HepG2 (cell line): Measurements from ENCODE around the gene CNDP1. TPM values are rescaled to one million over a fixed set of nuclear protein-coding genes. Genes with fewer than 3 reads are reported as not detected.

Source experiments
- EED ChIP-seq: sonication (generic); formaldehyde crosslinking; IDR thresholded peaks from 2 replicates; pipeline ENCODE4 v1.5.0; 2020; ENCODE audit warnings: mild to moderate bottlenecking, missing genetic modification reagents
- ETV5 ChIP-seq: IDR thresholded peaks from 2 replicates; pipeline ENCODE4 v1.6.1; 2018; ENCODE audit warnings: missing biosample characterization, missing genetic modification reagents, inconsistent platforms, borderline replicate concordance
- HNRNPL ChIP-seq: fragments of 200-400 bp; formaldehyde crosslinking; IDR thresholded peaks from 2 replicates; pipeline ENCODE4 v1.6.1; 2017; ENCODE audit warnings: mild to moderate bottlenecking, low read depth, low read length
- KDM6A ChIP-seq: IDR thresholded peaks from 2 replicates; pipeline ENCODE4 v1.6.1; 2016; ENCODE audit warnings: low read depth
- NFYC ChIP-seq: IDR thresholded peaks from 2 replicates; pipeline ENCODE4 v1.6.1; 2016; ENCODE audit warnings: missing genetic modification reagents, missing compliant biosample characterization
- PRDM15 ChIP-seq: sonication (generic); formaldehyde crosslinking; IDR thresholded peaks from 2 replicates; pipeline ENCODE4 v1.4.0; 2020; ENCODE audit warnings: missing genetic modification reagents
- RAD51 ChIP-seq: fragments of 450-650 bp; IDR thresholded peaks from 2 replicates; pipeline ENCODE4 v1.6.1; 2016; ENCODE audit warnings: borderline replicate concordance
- SMAD1 ChIP-seq: sonication (generic); formaldehyde crosslinking; IDR thresholded peaks from 2 replicates; pipeline ENCODE4 v1.4.0; 2020; ENCODE audit warnings: missing genetic modification reagents, low read depth, mild to moderate bottlenecking, borderline replicate concordance
- SOX6 ChIP-seq, 2 experiments: fragments of 450-650 bp in 1 of 2; sonication (generic) in 1 of 2; formaldehyde crosslinking in 1 of 2; IDR thresholded peaks; 2 replicates each; pipeline versions ENCODE4 v1.4.0 to v1.6.1; 2017 to 2020; ENCODE audit warnings: antibody characterized with exemption in 1 of 2, mild to moderate bottlenecking in 1 of 2, missing genetic modification reagents in 1 of 2
- TBP ChIP-seq: sonication (generic); formaldehyde crosslinking; IDR thresholded peaks from 2 replicates; pipeline ENCODE4 v1.5.0; 2020; ENCODE audit warnings: missing genetic modification reagents
- THAP9 ChIP-seq: sonication (generic); formaldehyde crosslinking; IDR thresholded peaks from 2 replicates; pipeline ENCODE4; 2020; ENCODE audit warnings: missing genetic modification reagents, mild to moderate bottlenecking, borderline replicate concordance
- YEATS2 ChIP-seq: sonication (generic); formaldehyde crosslinking; IDR thresholded peaks from 2 replicates; pipeline ENCODE4 v1.4.0; 2020; ENCODE audit warnings: missing genetic modification reagents, borderline replicate concordance
- ZNF275 ChIP-seq: sonication (generic); formaldehyde crosslinking; IDR thresholded peaks from 2 replicates; pipeline ENCODE4 v1.8.0; 2022; ENCODE audit warnings: missing genetic modification reagents, mild to moderate bottlenecking, inconsistent platforms, borderline replicate concordance
- ZNF354B ChIP-seq: sonication (generic); formaldehyde crosslinking; IDR thresholded peaks from 2 replicates; pipeline ENCODE4 v1.8.0; 2022; ENCODE audit warnings: mild to moderate bottlenecking, missing genetic modification reagents
- ZNF430 ChIP-seq: sonication (generic); formaldehyde crosslinking; IDR thresholded peaks from 2 replicates; pipeline ENCODE4 v1.9.0; 2021; ENCODE audit warnings: mild to moderate bottlenecking, missing genetic modification reagents
- ZNF670 ChIP-seq: sonication (generic); formaldehyde crosslinking; IDR thresholded peaks from 2 replicates; pipeline ENCODE4 v1.8.0; 2022; ENCODE audit warnings: mild to moderate bottlenecking, missing genetic modification reagents, borderline replicate concordance
- ZNF704 ChIP-seq: sonication (generic); formaldehyde crosslinking; IDR thresholded peaks from 2 replicates; pipeline ENCODE4 v1.8.1; 2023; ENCODE audit warnings: mild to moderate bottlenecking, inconsistent platforms, moderate library complexity, missing genetic modification reagents, borderline replicate concordance
- ZNF768 ChIP-seq: sonication (generic); formaldehyde crosslinking; IDR thresholded peaks from 2 replicates; pipeline ENCODE4 v1.4.0; 2020; ENCODE audit warnings: missing genetic modification reagents
- ZSCAN29 ChIP-seq: sonication (generic); formaldehyde crosslinking; conservative IDR thresholded peaks from 2 replicates; pipeline ENCODE4 v1.4.0; 2020; ENCODE audit warnings: mild to moderate bottlenecking, missing genetic modification reagents
- polyA plus RNA-seq, 8 experiments: library from polyadenylated mRNA; depleted of rRNA in 3 of 8; stranded (reverse) in 7 of 8; unstranded in 1 of 8; fragments of >200 nt; fragmentation: Illumina TruSeq in 4 of 8; extraction: Trizol in 4 of 8; gene quantifications; 2 replicates each; pipeline versions ENCODE4 v1.2.1 to v1.2.3, GENCODE V29; 2011 to 2016; ENCODE audit warnings: low read depth in 4 of 8, missing spikeins in 1 of 8, mixed read lengths in 1 of 8; ENCODE audit not compliant: insufficient read depth in 1 of 8
- total RNA-seq, 5 experiments: library from RNA; depleted of rRNA; stranded (reverse); fragments of >200 nt; fragmentation: Illumina TruSeq; extraction: Trizol; gene quantifications; 2 replicates each; pipeline ENCODE4 v1.2.3, GENCODE V29; 2016; ENCODE audit warnings: low read depth in 1 of 5

The CNDP1 gene
- total and polyA plus RNA-seq, 2 of the 13 experiments (the other 11 are each of a cell fraction or from before 2014, with no cell fraction given): 0.01 TPM; not detected in 1

- TF ChIP-seq ZNF704 (peak; percentile 32; the same call in 1 of the 2 replicates), ZNF670 (CRISPR knock-in tag) (no peak; the same call in 1 of the 2 replicates), KDM6A (CRISPR knock-in tag) (no peak), PRDM15 (CRISPR knock-in tag) (0 out of 2 replicates have a peak, but pooled peaks have one; percentile 18), ZSCAN29 (CRISPR knock-in tag) (no peak), THAP9 (peak; percentile 55; the same call in 1 of the 2 replicates), RAD51 (no peak), EED (CRISPR knock-in tag) (peak; percentile 45; the same call in 1 of the 2 replicates), YEATS2 (CRISPR knock-in tag) (peak; percentile 83), TBP (CRISPR knock-in tag) (no peak), SOX6 (IDR thresholded peaks at IDR 0.05) (no peak), SOX6 (CRISPR knock-in tag; IDR thresholded peaks at IDR 0.05) (0 out of 2 replicates have a peak, but pooled peaks have one; percentile 26), NFYC (CRISPR knock-in tag) (no peak), HNRNPL (peak; percentile 70; the same call in 1 of the 2 replicates), ZNF354B (0 out of 2 replicates have a peak, but pooled peaks have one; percentile 30), ZNF768 (CRISPR knock-in tag) (peak; percentile 81; the same call in 1 of the 2 replicates), ZNF430 (peak; percentile 52; the same call in 1 of the 2 replicates), SMAD1 (CRISPR knock-in tag) (no peak), ETV5 (CRISPR knock-in tag) (no peak), ZNF275 (CRISPR knock-in tag) (0 out of 2 replicates have a peak, but pooled peaks have one; percentile 31)
Observed at GRCh38 chr18:74597034-74597661, 62.8 kb downstream of the CNDP1 start (continued).
